GM12878 (cell line): ENCODE results near the gene FTO. TPM values are rescaled to one million over a fixed set of nuclear protein-coding genes. Genes with fewer than 3 reads are reported as not detected.

Experiments
- ATAC-seq: fragments of 200-7000 bp; cut with Tn5 transposase; 3 replicates; pipeline ENCODE4 v1.9.1; 2020; ENCODE audit warnings: mild to moderate bottlenecking, moderate library complexity
- BruUV-seq: library from RNA; stranded (reverse); fragments of 400-500 nt; replicated peaks from 2 replicates; lab custom pipeline; 2021; lab: Mats Ljungman, UMichigan
- CTCF ChIA-PET: fragments of 300-600 bp; sonication (Branson Sonifier 250); formaldehyde crosslinking; extraction: SDS; loops from one replicate; lab custom pipeline; 2021; ENCODE audit warnings: inconsistent platforms; lab: Yijun Ruan, JAX
- POLR2A ChIA-PET: fragments of 350-600 bp; formaldehyde crosslinking; extraction: SDS; loops from one replicate; lab custom pipeline; 2021; ENCODE audit warnings: inconsistent platforms; lab: Charles Lee
- RAD21 ChIA-PET: fragments of 300-600 bp; sonication (Branson Sonifier 250); formaldehyde crosslinking; loops from one replicate; lab custom pipeline; 2023; ENCODE audit warnings: antibody characterized with exemption; ENCODE audit not compliant: unreplicated experiment; lab: Charles Lee
- SMC1A ChIA-PET: fragments of 300-600 bp; sonication (Branson Sonifier 250); formaldehyde crosslinking; loops from one replicate; lab custom pipeline; 2023; ENCODE audit not compliant: unreplicated experiment, uncharacterized antibody; lab: Charles Lee
- DNase-seq: peaks from one replicate; pipeline ENCODE4 v3.0.0-alpha.2; 2011; ENCODE audit warnings: low read depth, low spot score
- FAIRE-seq: peaks from 3 replicates; lab custom pipeline; 2011; peaks lifted over from hg19 to GRCh38; lab: Jason Lieb, UNC
- H2AFZ ChIP-seq: 2 replicates; pipeline ENCODE4 v1.6.0; 2011; ENCODE audit warnings: low read depth, low read length, control low read depth; ENCODE audit not compliant: control insufficient read depth
- H3K27ac ChIP-seq: 2 replicates; pipeline ENCODE4 v1.5.1; 2011; ENCODE audit warnings: control low read depth; ENCODE audit not compliant: control insufficient read depth, insufficient read depth
- H3K27me3 ChIP-seq, 2 experiments: replicated peaks in 1 of 2; 2 replicates each; pipeline versions ENCODE4 v1.6.0 to v1.6.1; 2011; ENCODE audit warnings: low read length in 1 of 2; ENCODE audit not compliant: control insufficient read depth in 2 of 2, insufficient read depth in 2 of 2
- H3K36me3 ChIP-seq, 2 experiments: 2 replicates each; pipeline ENCODE4 v1.5.1; 2011; ENCODE audit warnings: low read length in 1 of 2; ENCODE audit not compliant: control insufficient read depth in 2 of 2, insufficient read depth in 2 of 2
- H3K4me1 ChIP-seq: 2 replicates; pipeline ENCODE4 v1.6.1; 2011; ENCODE audit warnings: mild to moderate bottlenecking, low read length, moderate library complexity, mixed read lengths; ENCODE audit not compliant: control insufficient read depth, insufficient read depth
- H3K4me2 ChIP-seq: 2 replicates; pipeline ENCODE4 v1.6.0; 2011; ENCODE audit warnings: control low read depth; ENCODE audit not compliant: control insufficient read depth, insufficient read depth
- H3K4me3 ChIP-seq: fragments of 200-600 bp; sonication (generic); 2 replicates; pipeline ENCODE4 v1.5.1; 2016
- H3K79me2 ChIP-seq: 2 replicates; pipeline ENCODE4 v1.6.0; 2011; ENCODE audit warnings: low read length; ENCODE audit not compliant: control insufficient read depth, insufficient read depth
- H3K9ac ChIP-seq: 2 replicates; pipeline ENCODE4 v1.8.0; 2011; ENCODE audit warnings: low read length, control low read depth, mixed read lengths; ENCODE audit not compliant: control insufficient read depth, insufficient read depth
- H3K9me3 ChIP-seq: replicated peaks from 3 replicates; pipeline ENCODE4 v1.5.1; 2011; ENCODE audit warnings: mild to moderate bottlenecking, low read length; ENCODE audit not compliant: control insufficient read depth, insufficient read depth
- H4K20me1 ChIP-seq: 2 replicates; pipeline ENCODE4 v1.6.0; 2011; ENCODE audit not compliant: control insufficient read depth, insufficient read depth
- CTCF ChIP-seq, 3 experiments: IDR thresholded peaks in 2 of 3; conservative IDR thresholded peaks in 1 of 3; 2 replicates each; pipeline ENCODE4 v1.5.1; 2011; ENCODE audit warnings: low read depth in 3 of 3, low read length in 3 of 3, mild to moderate bottlenecking in 3 of 3, control low read depth in 2 of 3, moderate library complexity in 2 of 3, inconsistent platforms in 1 of 3, mixed read lengths in 1 of 3; ENCODE audit not compliant: control insufficient read depth in 2 of 3, insufficient read depth in 1 of 3; ENCODE audit errors: extremely low read depth in 1 of 3
- CUX1 ChIP-seq: IDR thresholded peaks from 2 replicates; pipeline ENCODE4 v1.6.1; 2012; ENCODE audit warnings: improper control_type of control experiment, low read depth, low read length; ENCODE audit not compliant: insufficient replicate concordance
- JUNB ChIP-seq: IDR thresholded peaks from 2 replicates; pipeline ENCODE4 v1.6.1; 2016; ENCODE audit warnings: antibody characterized with exemption, mild to moderate bottlenecking
- JUND ChIP-seq: IDR thresholded peaks from 2 replicates; pipeline ENCODE4 v1.6.1; 2012; ENCODE audit warnings: low read depth, mild to moderate bottlenecking, low read length, improper control_type of control experiment, moderate library complexity
- MTA2 ChIP-seq: fragments of 450-650 bp; IDR thresholded peaks from 2 replicates; pipeline ENCODE4 v1.6.1; 2016; ENCODE audit warnings: low read depth, mild to moderate bottlenecking, moderate library complexity
- MXI1 ChIP-seq: fragments of 150-350 bp; IDR thresholded peaks from 2 replicates; pipeline ENCODE4 v1.6.1; 2011; ENCODE audit warnings: low read depth, mild to moderate bottlenecking, inconsistent platforms, low read length, improper control_type of control experiment
- NFYB ChIP-seq: IDR thresholded peaks from 2 replicates; pipeline ENCODE4 v1.6.1; 2011; ENCODE audit warnings: low read depth, mild to moderate bottlenecking, low read length, improper control_type of control experiment, moderate library complexity; ENCODE audit not compliant: insufficient read depth
- PBX3 ChIP-seq: IDR thresholded peaks from 2 replicates; pipeline ENCODE4 v1.6.1; 2011; ENCODE audit warnings: mild to moderate bottlenecking, low read depth, low read length, moderate library complexity; ENCODE audit not compliant: insufficient replicate concordance
- RB1 ChIP-seq: fragments of 450-650 bp; formaldehyde crosslinking; IDR thresholded peaks from 2 replicates; pipeline ENCODE4 v1.6.1; 2017; ENCODE audit warnings: mild to moderate bottlenecking, borderline replicate concordance
- RELB ChIP-seq: fragments of 450-650 bp; IDR thresholded peaks from 2 replicates; pipeline ENCODE4 v1.6.1; 2017; ENCODE audit warnings: low read depth, mild to moderate bottlenecking, moderate library complexity
- SREBF2 ChIP-seq: IDR thresholded peaks from 2 replicates; pipeline ENCODE4 v1.6.1; 2012; ENCODE audit warnings: mild to moderate bottlenecking, low read length
- SRF ChIP-seq, 2 experiments: IDR thresholded peaks; 2 replicates each; pipeline ENCODE4 v1.6.1; 2011; ENCODE audit warnings: low read depth in 2 of 2, low read length in 2 of 2, mild to moderate bottlenecking in 1 of 2, moderate library complexity in 1 of 2
- STAT3 ChIP-seq: IDR thresholded peaks from 2 replicates; pipeline ENCODE4 v1.6.1; 2011; ENCODE audit warnings: low read depth, low read length, improper control_type of control experiment
- TCF3 ChIP-seq: IDR thresholded peaks from 2 replicates; pipeline ENCODE4 v1.6.1; 2012; ENCODE audit warnings: low read depth, mild to moderate bottlenecking, low read length, borderline replicate concordance; ENCODE audit not compliant: insufficient read depth
- YY1 ChIP-seq: IDR thresholded peaks from 2 replicates; pipeline ENCODE4 v1.6.1; 2011; ENCODE audit warnings: low read depth, mild to moderate bottlenecking, low read length
- WGBS: methylation state at CpG from one replicate; pipeline ENCODE4 v1.1.6; 2016; ENCODE audit warnings: low lambda C conversion rate; ENCODE audit not compliant: insufficient replicate concordance, insufficient coverage; ENCODE audit errors: missing lambda C conversion rate; 5-methylcytosine and 5-hydroxymethylcytosine counted together
- in situ Hi-C: fragments of 300-500 bp; cut with MboI; formaldehyde crosslinking; loops from 9 replicates; pipeline ENCODE4 v1.14.3; 2018; ENCODE audit warnings: mixed read lengths
- intact Hi-C: fragments of 100-400 bp; cut with micrococcal nuclease; formaldehyde crosslinking; loops from one replicate; pipeline ENCODE4 v1.14.2; 2022; ENCODE audit not compliant: unreplicated experiment
- polyA plus RNA-seq, 11 experiments: library from polyadenylated mRNA; depleted of rRNA in 4 of 11; unstranded in 6 of 11; stranded (reverse) in 5 of 11; fragments of >200 nt; fragmentation: Nextera tagmentation in 4 of 11; fragmentation: Illumina TruSeq in 1 of 11; extraction: Ambion mirVana in 4 of 11; extraction: Trizol in 1 of 11; gene quantifications; 1 replicate in 1 of 11; 2 replicates in 10 of 11; pipeline versions ENCODE4 v1.2.1 to v1.2.3, GENCODE V29; 2011 to 2016; ENCODE audit warnings: inconsistent platforms in 2 of 11, missing spikeins in 2 of 11, low read depth in 1 of 11
- total RNA-seq, 4 experiments: library from RNA; depleted of rRNA in 3 of 4; stranded (reverse); fragments of >200 nt in 3 of 4; fragmentation: Illumina TruSeq in 1 of 4; extraction: Trizol in 1 of 4; gene quantifications; 2 replicates each; pipeline versions ENCODE4 v1.2.1 to v1.2.3, GENCODE V29; 2013 to 2021

Gene FTO
- total and polyA plus RNA-seq, 10 of the 15 experiments (the other 5 are each of a cell fraction or from before 2014, with no cell fraction given), result 20.1 to 55.0 (median 47.0) TPM

- H4K20me1 ChIP-seq, result no peaks in the 10 kb centered on the region
- H2AFZ ChIP-seq, result no peak overlapping the region
- POLR2A ChIA-PET, result no interaction called here
- no peak for FAIRE-seq
- in situ Hi-C loops (no loop called here), intact Hi-C loops (no loop called here)
- no peaks in the 10 kb centered on the region for H3K4me1 ChIP-seq
- H3K9me3 ChIP-seq, result no peaks in the 10 kb centered on the region
- SMC1A ChIA-PET, result no interaction called here
- H3K9ac ChIP-seq, result no peak overlapping the region
- no peak for DNase-seq
- no peak overlapping the region for H3K27ac ChIP-seq
- no peaks in the 10 kb centered on the region for H3K36me3 ChIP-seq
- H3K4me3 ChIP-seq, result no peak overlapping the region
- BruUV-seq, result no TSS peak
- CTCF ChIA-PET, result no interaction called here
- WGBS, result 30% methylated on average over 9 of the region's 9 CpGs
- RAD21 ChIA-PET, result no interaction called here
- no peak for ATAC-seq
- H3K27me3 ChIP-seq, result no peaks in the 10 kb centered on the region; a peak in 1 of 4 replicates
- H3K4me2 ChIP-seq, result no peak overlapping the region
- H3K79me2 ChIP-seq, result no peaks in the 10 kb centered on the region
- TF ChIP-seq SRF (IDR thresholded peaks at IDR 0.05; ENCODE audit: low read depth in 2 of 2, low read length in 2 of 2) (no peak), TCF3 (no peak), CUX1 (no peak), MXI1 (no peak), NFYB (no peak), PBX3 (no peak), MTA2 (no peak), SREBF2 (no peak), JUND (no peak), RB1 (no peak), CTCF (IDR thresholded peaks at IDR 0.05 in 2 of 3, conservative IDR thresholded peaks at IDR 0.05 in 1 of 3; ENCODE audit: control insufficient read depth in 2 of 3, extremely low read depth in 1 of 3, insufficient read depth in 1 of 3, low read depth in 3 of 3, low read length in 3 of 3) (no peak), JUNB (no peak), RELB (no peak), YY1 (no peak), STAT3 (no peak)
Measured at GRCh38 chr16:54175169-54175551, 471.2 kb downstream of the FTO start.
